Stimulated activated CD8-positive, alpha-beta memory T cell treated with anti-CD3 and anti-CD28 coated beads, Interleukin-7, amount 100 ng/mL, for 4 hours (primary cell): ENCODE data around the gene MAML2.

Experiments
- DNase-seq, 2 donors: peaks; one replicate each; pipeline ENCODE4 v3.0.0-alpha.2; 2020; ENCODE audit warnings: low read depth in 2 of 2

Gene MAML2

GRCh38 chr11:96038046-96038445 lies 304.9 kb downstream of the MAML2 start:
- DNase-seq = no peak

- no peak for DNase-seq
These were observed 305.5 kb downstream of the MAML2 start for GRCh38 chr11:96037405-96037949.

- no peak for DNase-seq
These were observed 306.1 kb downstream of the MAML2 start for GRCh38 chr11:96036863-96037262.

GRCh38 chr11:96035740-96036078 lies 307.3 kb downstream of the MAML2 start:
- no peak for DNase-seq

GRCh38 chr11:96035031-96035739 lies 307.8 kb downstream of the MAML2 start:
- no peak for DNase-seq

- no peak for DNase-seq
These were observed 309.4 kb downstream of the MAML2 start for GRCh38 chr11:96033599-96033998.

- DNase-seq = no peak
These were observed 309.9 kb downstream of the MAML2 start for GRCh38 chr11:96033095-96033494.

GRCh38 chr11:96028746-96029145 lies 314.2 kb downstream of the MAML2 start:
- no peak for DNase-seq

- no peak for DNase-seq
These were observed 316.0 kb downstream of the MAML2 start for GRCh38 chr11:96027021-96027420.

- DNase-seq = no peak
These were observed 316.7 kb downstream of the MAML2 start for GRCh38 chr11:96026310-96026709.

GRCh38 chr11:96024666-96025065 lies 318.3 kb downstream of the MAML2 start:
- no peak for DNase-seq

GRCh38 chr11:96023275-96023674 lies 319.7 kb downstream of the MAML2 start:
- DNase-seq = no peak

GRCh38 chr11:96021901-96022650 lies 320.9 kb downstream of the MAML2 start:
- DNase-seq = no peak

- DNase-seq = no peak
These were observed 322.9 kb downstream of the MAML2 start for GRCh38 chr11:96019810-96020747.

GRCh38 chr11:96019281-96019680 lies 323.7 kb downstream of the MAML2 start:
- no peak for DNase-seq

- DNase-seq = no peak
These were observed 325.1 kb downstream of the MAML2 start for GRCh38 chr11:96017856-96018255.

- DNase-seq = no peak
These were observed 326.0 kb downstream of the MAML2 start for GRCh38 chr11:96016978-96017502.

GRCh38 chr11:96015906-96016565 lies 327.0 kb downstream of the MAML2 start:
- DNase-seq = no peak

GRCh38 chr11:96014217-96014616 lies 328.8 kb downstream of the MAML2 start:
- DNase-seq = peak; percentile 16 to 33

- no peak for DNase-seq
These were observed 329.4 kb downstream of the MAML2 start for GRCh38 chr11:96013461-96014213.
